HepG2 (cell line): ENCODE measurements around the gene NPDC1. TPM values are rescaled to one million over a fixed set of nuclear protein-coding genes. Genes with fewer than 3 reads are reported as not detected.
A peak's percentile ranks its signal among the peaks of the same experiment; 100 is the strongest.

Experiments used
- ERF ChIP-seq: IDR thresholded peaks from 2 replicates; pipeline ENCODE4 v1.6.1; 2018; ENCODE audit warnings: missing biosample characterization, missing genetic modification reagents
- ETS1 ChIP-seq: sonication (generic); formaldehyde crosslinking; IDR thresholded peaks from 2 replicates; pipeline ENCODE4 v1.4.0; 2020; ENCODE audit warnings: missing genetic modification reagents
- FIP1L1 ChIP-seq: fragments of 200-400 bp; formaldehyde crosslinking; IDR thresholded peaks from 2 replicates; pipeline ENCODE4 v1.6.1; 2018; ENCODE audit warnings: low read depth, mild to moderate bottlenecking, low read length, moderate library complexity, borderline replicate concordance; ENCODE audit not compliant: insufficient read depth
- FOXK1 ChIP-seq: sonication (generic); formaldehyde crosslinking; IDR thresholded peaks from 2 replicates; pipeline ENCODE4 v1.4.0; 2020; ENCODE audit warnings: low read depth, missing genetic modification reagents, borderline replicate concordance
- KLF15 ChIP-seq: sonication (generic); formaldehyde crosslinking; IDR thresholded peaks from 2 replicates; pipeline ENCODE4 v1.8.1; 2023; ENCODE audit warnings: borderline replicate concordance, mild to moderate bottlenecking, inconsistent platforms, missing genetic modification reagents, mixed read lengths
- MAFK ChIP-seq, 2 experiments: IDR thresholded peaks in 1 of 2; conservative IDR thresholded peaks in 1 of 2; 2 replicates each; pipeline ENCODE4 v1.6.1; 2011; ENCODE audit warnings: improper control_type of control experiment in 2 of 2, low read length in 2 of 2
- MLX ChIP-seq: IDR thresholded peaks from 2 replicates; pipeline ENCODE4 v1.6.1; 2016
- RBAK ChIP-seq: sonication (generic); formaldehyde crosslinking; IDR thresholded peaks from 2 replicates; pipeline ENCODE4 v1.5.1; 2020; ENCODE audit warnings: mild to moderate bottlenecking, missing genetic modification reagents
- ZBTB44 ChIP-seq: sonication (generic); formaldehyde crosslinking; IDR thresholded peaks from 2 replicates; pipeline ENCODE4 v1.4.0; 2020; ENCODE audit warnings: missing genetic modification reagents
- ZNF574 ChIP-seq: sonication (generic); formaldehyde crosslinking; IDR thresholded peaks from 2 replicates; pipeline ENCODE4 v1.4.0; 2020; ENCODE audit warnings: missing genetic modification reagents
- ZNF775 ChIP-seq: sonication (generic); formaldehyde crosslinking; IDR thresholded peaks from 2 replicates; pipeline ENCODE4 v1.4.0; 2020; ENCODE audit warnings: missing genetic modification reagents, mild to moderate bottlenecking, moderate library complexity, borderline replicate concordance
- ZNF891 ChIP-seq: sonication (generic); formaldehyde crosslinking; IDR thresholded peaks from 2 replicates; pipeline ENCODE4 v1.5.0; 2020; ENCODE audit warnings: mild to moderate bottlenecking, missing genetic modification reagents
- ZSCAN25 ChIP-seq: sonication (generic); formaldehyde crosslinking; IDR thresholded peaks from 2 replicates; pipeline ENCODE4 v1.8.0; 2022; ENCODE audit warnings: mild to moderate bottlenecking, missing genetic modification reagents
- polyA plus RNA-seq, 8 experiments: library from polyadenylated mRNA; depleted of rRNA in 3 of 8; stranded (reverse) in 7 of 8; unstranded in 1 of 8; fragments of >200 nt; fragmentation: Illumina TruSeq in 4 of 8; extraction: Trizol in 4 of 8; gene quantifications; 2 replicates each; pipeline versions ENCODE4 v1.2.1 to v1.2.3, GENCODE V29; 2011 to 2016; ENCODE audit warnings: low read depth in 4 of 8, missing spikeins in 1 of 8, mixed read lengths in 1 of 8; ENCODE audit not compliant: insufficient read depth in 1 of 8
- total RNA-seq, 5 experiments: library from RNA; depleted of rRNA; stranded (reverse); fragments of >200 nt; fragmentation: Illumina TruSeq; extraction: Trizol; gene quantifications; 2 replicates each; pipeline ENCODE4 v1.2.3, GENCODE V29; 2016; ENCODE audit warnings: low read depth in 1 of 5
- TF ChIP-seq, protein P1 (sequence below): IDR thresholded peaks from 2 replicates; pipeline ENCODE4 v1.6.1; 2018; ENCODE audit warnings: missing genetic modification reagents
- TF ChIP-seq, protein P2 (sequence below): sonication (generic); formaldehyde crosslinking; IDR thresholded peaks from 2 replicates; pipeline ENCODE4 v1.4.0; 2020; ENCODE audit warnings: missing genetic modification reagents
- TF ChIP-seq, protein P3 (sequence below): sonication (generic); formaldehyde crosslinking; conservative IDR thresholded peaks from 2 replicates; pipeline ENCODE4 v1.4.0; 2020; ENCODE audit warnings: missing genetic modification reagents

Gene NPDC1
- total and polyA plus RNA-seq, 2 of the 13 experiments (the other 11 are each of a cell fraction or from before 2014, with no cell fraction given), result 0.84 to 5.4 TPM

DNA sequence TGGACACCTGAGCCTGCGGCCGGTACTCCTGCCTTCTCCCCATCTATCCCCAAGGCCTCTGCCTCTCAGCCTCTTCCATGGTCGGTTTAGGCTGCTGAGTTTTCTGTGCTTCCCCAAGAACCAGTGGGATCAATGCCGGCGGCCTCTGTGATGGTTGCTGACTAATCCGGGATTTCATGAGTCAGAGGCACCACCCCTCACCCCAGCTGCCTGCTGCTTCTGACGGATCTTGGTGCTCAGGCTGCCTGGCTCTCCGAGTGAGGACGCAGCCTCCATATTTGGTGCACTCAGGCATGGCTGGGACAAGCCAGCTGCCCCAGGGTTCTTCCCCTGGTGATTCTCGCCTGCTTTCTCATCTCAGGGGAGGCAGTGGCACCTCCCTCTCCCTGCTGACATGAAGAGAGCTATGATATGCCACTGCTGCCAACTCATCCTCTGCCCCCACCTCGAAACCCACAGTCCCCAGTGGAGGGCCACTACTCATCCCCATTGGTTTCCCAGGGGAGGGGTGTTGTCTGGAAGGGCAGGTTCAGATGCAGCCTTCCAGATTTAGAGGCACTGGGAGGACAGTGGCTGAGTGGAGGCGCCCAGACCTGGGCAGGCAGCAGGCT, 37.5 kb upstream of the NPDC1 start (continued):
- TF ChIP-seq ZBTB44 (no peak), FIP1L1 (no peak), ZSCAN25 (CRISPR knock-in tag) (no peak), MLX (no peak), ETS1 (CRISPR knock-in tag) (no peak), ZNF891 (CRISPR knock-in tag) (no peak), KLF15 (CRISPR knock-in tag) (no peak), ZNF574 (no peak), ZNF775 (CRISPR knock-in tag) (no peak), RBAK (no peak), MAFK (conservative IDR thresholded peaks at IDR 0.05 in 1 of 2, IDR thresholded peaks at IDR 0.05 in 1 of 2; ENCODE audit: low read length in 2 of 2) (peak; percentile 62 to 77), FOXK1 (CRISPR knock-in tag) (no peak), ERF (CRISPR knock-in tag) (0 out of 2 replicates have a peak, but pooled peaks have one; percentile 15)
- TF ChIP-seq, protein P1, sequence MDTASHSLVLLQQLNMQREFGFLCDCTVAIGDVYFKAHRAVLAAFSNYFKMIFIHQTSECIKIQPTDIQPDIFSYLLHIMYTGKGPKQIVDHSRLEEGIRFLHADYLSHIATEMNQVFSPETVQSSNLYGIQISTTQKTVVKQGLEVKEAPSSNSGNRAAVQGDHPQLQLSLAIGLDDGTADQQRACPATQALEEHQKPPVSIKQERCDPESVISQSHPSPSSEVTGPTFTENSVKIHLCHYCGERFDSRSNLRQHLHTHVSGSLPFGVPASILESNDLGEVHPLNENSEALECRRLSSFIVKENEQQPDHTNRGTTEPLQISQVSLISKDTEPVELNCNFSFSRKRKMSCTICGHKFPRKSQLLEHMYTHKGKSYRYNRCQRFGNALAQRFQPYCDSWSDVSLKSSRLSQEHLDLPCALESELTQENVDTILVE (CRISPR knock-in tag), result no peak
- TF ChIP-seq, protein P2, sequence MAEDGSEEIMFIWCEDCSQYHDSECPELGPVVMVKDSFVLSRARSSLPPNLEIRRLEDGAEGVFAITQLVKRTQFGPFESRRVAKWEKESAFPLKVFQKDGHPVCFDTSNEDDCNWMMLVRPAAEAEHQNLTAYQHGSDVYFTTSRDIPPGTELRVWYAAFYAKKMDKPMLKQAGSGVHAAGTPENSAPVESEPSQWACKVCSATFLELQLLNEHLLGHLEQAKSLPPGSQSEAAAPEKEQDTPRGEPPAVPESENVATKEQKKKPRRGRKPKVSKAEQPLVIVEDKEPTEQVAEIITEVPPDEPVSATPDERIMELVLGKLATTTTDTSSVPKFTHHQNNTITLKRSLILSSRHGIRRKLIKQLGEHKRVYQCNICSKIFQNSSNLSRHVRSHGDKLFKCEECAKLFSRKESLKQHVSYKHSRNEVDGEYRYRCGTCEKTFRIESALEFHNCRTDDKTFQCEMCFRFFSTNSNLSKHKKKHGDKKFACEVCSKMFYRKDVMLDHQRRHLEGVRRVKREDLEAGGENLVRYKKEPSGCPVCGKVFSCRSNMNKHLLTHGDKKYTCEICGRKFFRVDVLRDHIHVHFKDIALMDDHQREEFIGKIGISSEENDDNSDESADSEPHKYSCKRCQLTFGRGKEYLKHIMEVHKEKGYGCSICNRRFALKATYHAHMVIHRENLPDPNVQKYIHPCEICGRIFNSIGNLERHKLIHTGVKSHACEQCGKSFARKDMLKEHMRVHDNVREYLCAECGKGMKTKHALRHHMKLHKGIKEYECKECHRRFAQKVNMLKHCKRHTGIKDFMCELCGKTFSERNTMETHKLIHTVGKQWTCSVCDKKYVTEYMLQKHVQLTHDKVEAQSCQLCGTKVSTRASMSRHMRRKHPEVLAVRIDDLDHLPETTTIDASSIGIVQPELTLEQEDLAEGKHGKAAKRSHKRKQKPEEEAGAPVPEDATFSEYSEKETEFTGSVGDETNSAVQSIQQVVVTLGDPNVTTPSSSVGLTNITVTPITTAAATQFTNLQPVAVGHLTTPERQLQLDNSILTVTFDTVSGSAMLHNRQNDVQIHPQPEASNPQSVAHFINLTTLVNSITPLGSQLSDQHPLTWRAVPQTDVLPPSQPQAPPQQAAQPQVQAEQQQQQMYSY, result no peak
- TF ChIP-seq, protein P3, sequence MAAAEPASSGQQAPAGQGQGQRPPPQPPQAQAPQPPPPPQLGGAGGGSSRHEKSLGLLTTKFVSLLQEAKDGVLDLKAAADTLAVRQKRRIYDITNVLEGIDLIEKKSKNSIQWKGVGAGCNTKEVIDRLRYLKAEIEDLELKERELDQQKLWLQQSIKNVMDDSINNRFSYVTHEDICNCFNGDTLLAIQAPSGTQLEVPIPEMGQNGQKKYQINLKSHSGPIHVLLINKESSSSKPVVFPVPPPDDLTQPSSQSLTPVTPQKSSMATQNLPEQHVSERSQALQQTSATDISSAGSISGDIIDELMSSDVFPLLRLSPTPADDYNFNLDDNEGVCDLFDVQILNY (CRISPR knock-in tag), result no peak
